GM15510 (cell line): ENCODE data around the gene PCSK6.

Experiments
- POLR2A ChIP-seq: IDR thresholded peaks from 3 replicates; pipeline ENCODE4 v1.6.1; 2011; ENCODE audit warnings: borderline replicate concordance; ENCODE audit not compliant: insufficient read length; ENCODE audit errors: extremely low read depth

PCSK6 gene

GRCh38 chr15:101488300-101489164, 975 bp downstream of the PCSK6 start:
- no peak for TF ChIP-seq POLR2A

GRCh38 chr15:101486696-101487459, 2.6 kb downstream of the PCSK6 start:
- TF ChIP-seq POLR2A = no peak

- TF ChIP-seq POLR2A = no peak
These were observed 6.0 kb downstream of the PCSK6 start for GRCh38 chr15:101483462-101483861.

- TF ChIP-seq POLR2A = no peak
These were observed 6.8 kb downstream of the PCSK6 start for GRCh38 chr15:101482526-101483371.

- TF ChIP-seq POLR2A = no peak
These were observed 7.5 kb downstream of the PCSK6 start for GRCh38 chr15:101481917-101482525.

- no peak for TF ChIP-seq POLR2A
These were observed 8.2 kb downstream of the PCSK6 start for GRCh38 chr15:101481381-101481705.

GRCh38 chr15:101480613-101481380, 8.7 kb downstream of the PCSK6 start:
- TF ChIP-seq POLR2A = no peak

GRCh38 chr15:101479851-101480612, 9.5 kb downstream of the PCSK6 start:
- TF ChIP-seq POLR2A = no peak

- no peak for TF ChIP-seq POLR2A
These were observed 10.1 kb downstream of the PCSK6 start for GRCh38 chr15:101479342-101479845.

- no peak for TF ChIP-seq POLR2A
These were observed 10.7 kb downstream of the PCSK6 start for GRCh38 chr15:101478701-101479341.

- no peak for TF ChIP-seq POLR2A
These were observed 11.6 kb downstream of the PCSK6 start for GRCh38 chr15:101477851-101478362.

- TF ChIP-seq POLR2A = no peak
These were observed 12.8 kb downstream of the PCSK6 start for GRCh38 chr15:101476756-101477155.
